ENCODE data around the gene LINC00237.

Gene LINC00237

DNA sequence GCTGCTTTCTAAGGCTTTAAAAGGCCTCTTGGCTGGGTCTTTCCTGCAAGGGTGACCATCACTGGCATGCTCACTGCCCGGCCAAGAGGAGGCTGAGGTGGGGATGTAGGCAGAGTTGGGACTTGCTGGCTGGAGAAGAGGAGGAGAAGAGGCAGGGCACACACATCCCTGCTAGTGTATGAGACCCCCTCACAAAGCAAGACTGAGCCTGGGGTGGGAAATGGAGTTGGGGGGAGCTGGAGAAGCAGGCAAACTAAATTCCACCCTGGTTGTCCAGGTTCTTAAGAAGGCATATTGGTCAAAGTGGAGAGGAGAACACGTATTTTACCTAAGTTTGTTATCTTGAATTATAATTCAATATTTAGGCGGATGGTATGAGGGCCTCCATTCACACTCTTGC, 18.0 kb upstream of the LINC00237 start:
- TF ChIP-seq, protein P1, sequence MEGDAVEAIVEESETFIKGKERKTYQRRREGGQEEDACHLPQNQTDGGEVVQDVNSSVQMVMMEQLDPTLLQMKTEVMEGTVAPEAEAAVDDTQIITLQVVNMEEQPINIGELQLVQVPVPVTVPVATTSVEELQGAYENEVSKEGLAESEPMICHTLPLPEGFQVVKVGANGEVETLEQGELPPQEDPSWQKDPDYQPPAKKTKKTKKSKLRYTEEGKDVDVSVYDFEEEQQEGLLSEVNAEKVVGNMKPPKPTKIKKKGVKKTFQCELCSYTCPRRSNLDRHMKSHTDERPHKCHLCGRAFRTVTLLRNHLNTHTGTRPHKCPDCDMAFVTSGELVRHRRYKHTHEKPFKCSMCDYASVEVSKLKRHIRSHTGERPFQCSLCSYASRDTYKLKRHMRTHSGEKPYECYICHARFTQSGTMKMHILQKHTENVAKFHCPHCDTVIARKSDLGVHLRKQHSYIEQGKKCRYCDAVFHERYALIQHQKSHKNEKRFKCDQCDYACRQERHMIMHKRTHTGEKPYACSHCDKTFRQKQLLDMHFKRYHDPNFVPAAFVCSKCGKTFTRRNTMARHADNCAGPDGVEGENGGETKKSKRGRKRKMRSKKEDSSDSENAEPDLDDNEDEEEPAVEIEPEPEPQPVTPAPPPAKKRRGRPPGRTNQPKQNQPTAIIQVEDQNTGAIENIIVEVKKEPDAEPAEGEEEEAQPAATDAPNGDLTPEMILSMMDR (IDR thresholded peaks at IDR 0.05): no peak
- Mint-ChIP-seq H3K36me3 (ENCODE audit: low read depth) (no peaks in the 10 kb centered on the region), H3K4me3 (peak overlapping the region; percentile 14), H3K27me3 (ENCODE audit: low read depth, poor library complexity) (peaks cover 7% of the 10 kb centered on the region), H3K4me1 (peaks cover 11% of the 10 kb centered on the region), H3K27ac (no peak overlapping the region), H3K9me3 (peaks cover 4% of the 10 kb centered on the region)
- DNase-seq: no peak

DNA sequence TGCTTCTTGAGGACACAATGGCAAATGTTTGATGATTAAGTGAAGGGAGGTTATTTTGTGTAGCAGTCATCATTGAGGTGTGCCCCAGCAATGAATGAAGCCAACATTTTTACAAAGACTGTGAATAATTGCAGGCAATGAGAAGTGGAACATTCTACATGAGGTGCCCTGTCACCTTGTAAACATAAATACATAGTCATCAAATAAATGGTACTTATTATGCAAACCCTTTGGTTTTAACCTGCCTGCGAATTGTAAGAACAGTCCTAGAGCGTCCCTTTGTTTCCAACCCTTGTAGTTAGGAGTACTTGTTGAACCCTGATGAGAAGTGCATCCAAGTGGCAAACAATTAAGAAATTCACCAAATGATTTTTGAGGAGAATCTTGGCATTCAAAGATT, 12.6 kb upstream of the LINC00237 start:
- H3K27me3 Mint-ChIP-seq (ENCODE audit: low read depth, poor library complexity): peaks cover 31% of the 10 kb centered on the region
- no peak for DNase-seq
- H3K9me3 Mint-ChIP-seq: peaks cover 4% of the 10 kb centered on the region
- H3K36me3 Mint-ChIP-seq (ENCODE audit: low read depth): no peaks in the 10 kb centered on the region
- H3K4me3 Mint-ChIP-seq: no peak overlapping the region
- TF ChIP-seq, protein P1 (IDR thresholded peaks at IDR 0.05): no peak
- no peaks in the 10 kb centered on the region for H3K4me1 Mint-ChIP-seq
- no peak overlapping the region for H3K27ac Mint-ChIP-seq

DNA sequence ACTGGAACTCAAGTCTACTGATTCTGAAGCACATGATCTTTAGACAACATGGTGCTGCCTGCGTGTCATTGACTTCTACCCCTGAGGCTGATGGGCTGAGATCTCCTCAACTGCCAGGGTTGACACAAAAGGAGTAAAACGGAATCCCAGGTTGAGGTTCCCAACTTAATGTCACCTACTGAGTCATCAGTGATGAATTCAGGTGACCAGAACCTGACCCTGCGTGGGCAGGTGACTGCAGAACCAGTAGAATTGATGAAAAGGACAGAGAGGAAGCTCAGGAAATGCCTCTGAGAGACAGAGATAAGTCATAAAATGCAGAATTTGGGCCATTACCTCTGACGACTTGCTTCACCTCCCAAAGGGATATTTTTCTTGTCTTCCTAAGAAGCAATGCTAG, 12.0 kb upstream of the LINC00237 start:
- TF ChIP-seq, protein P1 (IDR thresholded peaks at IDR 0.05): no peak
- H3K27ac Mint-ChIP-seq: no peak overlapping the region
- peaks cover 31% of the 10 kb centered on the region for H3K27me3 Mint-ChIP-seq (ENCODE audit: low read depth, poor library complexity)
- no peak for DNase-seq
- no peaks in the 10 kb centered on the region for H3K36me3 Mint-ChIP-seq (ENCODE audit: low read depth)
- no peaks in the 10 kb centered on the region for H3K4me1 Mint-ChIP-seq
- no peak overlapping the region for H3K4me3 Mint-ChIP-seq
- H3K9me3 Mint-ChIP-seq: peaks cover 4% of the 10 kb centered on the region

DNA sequence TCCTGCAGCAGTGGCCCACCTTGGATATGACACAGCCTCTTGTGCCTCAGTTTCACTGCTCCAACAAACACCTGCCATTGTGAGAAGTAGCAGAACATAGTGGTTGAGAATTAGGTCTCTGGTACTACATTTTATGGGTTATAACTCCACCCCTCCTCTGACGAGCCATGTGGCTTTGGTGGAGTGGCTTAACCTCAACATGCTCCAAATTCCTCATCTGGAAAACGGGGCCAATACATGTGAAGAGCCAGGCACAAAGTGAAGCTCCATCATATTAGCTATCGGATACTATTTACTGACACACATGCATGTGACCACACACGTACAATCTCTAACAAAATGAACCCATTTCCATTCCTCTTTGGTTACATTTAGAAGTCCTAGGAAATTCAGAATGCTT, 11.4 kb upstream of the LINC00237 start:
- Mint-ChIP-seq H3K4me3 (no peak overlapping the region), H3K27ac (no peak overlapping the region), H3K9me3 (peaks cover 4% of the 10 kb centered on the region), H3K36me3 (ENCODE audit: low read depth) (no peaks in the 10 kb centered on the region), H3K4me1 (no peaks in the 10 kb centered on the region), H3K27me3 (ENCODE audit: low read depth, poor library complexity) (peaks cover 35% of the 10 kb centered on the region)
- TF ChIP-seq, protein P1 (IDR thresholded peaks at IDR 0.05): no peak
- no peak for DNase-seq

DNA sequence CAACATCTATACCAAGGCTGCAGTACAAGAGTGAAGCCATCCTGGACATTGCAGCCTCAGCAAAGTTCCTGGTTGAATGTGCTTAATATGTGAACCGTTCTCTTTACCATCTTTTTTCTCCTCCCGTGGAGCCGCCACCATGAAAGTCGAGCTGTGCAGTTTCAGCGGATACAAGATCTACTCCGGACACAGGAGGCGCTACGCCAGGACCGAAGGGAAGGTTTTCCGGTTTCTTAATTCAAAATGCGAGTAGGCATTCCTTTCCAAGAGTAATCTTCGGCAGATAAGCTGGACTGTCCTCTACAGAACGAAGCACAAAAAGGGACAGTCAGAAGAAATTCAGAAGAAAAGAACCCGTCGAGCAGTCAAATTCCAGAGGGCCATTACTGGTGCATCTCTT, 8.4 kb upstream of the LINC00237 start:
- Mint-ChIP-seq H3K9me3 (no peaks in the 10 kb centered on the region), H3K4me3 (no peak overlapping the region), H3K36me3 (ENCODE audit: low read depth) (no peaks in the 10 kb centered on the region), H3K4me1 (no peaks in the 10 kb centered on the region), H3K27ac (no peak overlapping the region), H3K27me3 (ENCODE audit: low read depth, poor library complexity) (peaks cover 54% of the 10 kb centered on the region)
- TF ChIP-seq, protein P1 (IDR thresholded peaks at IDR 0.05): no peak
- no peak for DNase-seq

DNA sequence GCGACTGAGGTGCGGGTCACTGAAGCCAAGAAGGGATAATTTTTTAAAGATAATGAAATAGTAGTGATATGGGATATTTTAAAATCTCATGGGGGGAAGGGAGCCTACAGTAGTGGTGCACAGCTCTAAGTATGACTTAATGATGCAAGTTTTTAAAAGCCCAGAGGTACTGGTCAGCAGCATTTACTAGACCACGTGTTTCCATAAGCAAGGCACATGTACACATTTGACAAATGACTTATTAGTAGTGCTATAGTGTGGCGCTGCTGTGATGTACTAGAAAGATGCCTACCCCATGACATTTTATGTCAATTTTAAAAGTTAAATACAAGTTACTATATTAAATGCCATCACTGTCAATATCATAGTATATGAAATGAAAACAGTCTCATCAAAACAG, 7.5 kb upstream of the LINC00237 start:
- H3K27me3 Mint-ChIP-seq (ENCODE audit: low read depth, poor library complexity): peaks cover 63% of the 10 kb centered on the region
- H3K27ac Mint-ChIP-seq: no peak overlapping the region
- H3K36me3 Mint-ChIP-seq (ENCODE audit: low read depth): no peaks in the 10 kb centered on the region
- H3K4me1 Mint-ChIP-seq: no peaks in the 10 kb centered on the region
- H3K9me3 Mint-ChIP-seq: no peaks in the 10 kb centered on the region
- DNase-seq: no peak
- H3K4me3 Mint-ChIP-seq: no peak overlapping the region
- TF ChIP-seq, protein P1 (IDR thresholded peaks at IDR 0.05): no peak
